Endothelial cell of umbilical vein (primary cell): ENCODE data around the gene ITIH4. TPM values are rescaled to one million over a fixed set of nuclear protein-coding genes. Genes with fewer than 3 reads are reported as not detected.

Experiments
- BruUV-seq: library from RNA; stranded (reverse); fragments of 400-500 nt; replicated peaks from 2 replicates; lab custom pipeline; 2021; lab: Mats Ljungman, UMichigan
- CTCF ChIA-PET: fragments of 300-600, 350-600 bp; sonication (Branson Sonifier 250); formaldehyde crosslinking; loops from one replicate; lab custom pipeline; 2021; ENCODE audit warnings: antibody characterized with exemption, inconsistent platforms; lab: Charles Lee
- POLR2A ChIA-PET: fragments of 300-600, 350-600 bp; sonication (Branson Sonifier 250); formaldehyde crosslinking; loops from one replicate; lab custom pipeline; 2021; ENCODE audit warnings: antibody characterized with exemption, inconsistent platforms; lab: Charles Lee
- DNase-seq: peaks from one replicate; pipeline ENCODE4 v3.0.0-alpha.2; 2011; ENCODE audit warnings: low read depth, low spot score
- FAIRE-seq: peaks from 2 replicates; lab custom pipeline; 2011; peaks lifted over from hg19 to GRCh38; lab: Jason Lieb, UNC
- H2AFZ ChIP-seq: 2 replicates; pipeline ENCODE4 v1.6.0; 2012; ENCODE audit warnings: low read depth, low read length, control low read depth, inconsistent platforms
- H3K27ac ChIP-seq: 2 replicates; pipeline ENCODE4 v1.5.1; 2011; ENCODE audit warnings: low read depth, mild to moderate bottlenecking, control low read depth, low read length, moderate library complexity; ENCODE audit not compliant: insufficient read depth
- H3K27me3 ChIP-seq, 2 experiments: 2 replicates each; pipeline versions ENCODE4 v1.6.0 to v1.6.1; 2011; ENCODE audit warnings: low read length in 2 of 2, mixed read lengths in 1 of 2; ENCODE audit not compliant: control insufficient read depth in 2 of 2, insufficient read depth in 2 of 2
- H3K36me3 ChIP-seq, 2 experiments: 2 replicates in 1 of 2; 3 replicates in 1 of 2; pipeline ENCODE4 v1.5.1; 2011; ENCODE audit warnings: low read length in 2 of 2, mild to moderate bottlenecking in 1 of 2, moderate library complexity in 1 of 2; ENCODE audit not compliant: control insufficient read depth in 2 of 2, insufficient read depth in 2 of 2; ENCODE audit errors: extremely low read depth in 1 of 2
- H3K4me1 ChIP-seq: 3 replicates; pipeline ENCODE4 v1.5.1; 2011; ENCODE audit warnings: mild to moderate bottlenecking, low read length; ENCODE audit not compliant: control insufficient read depth, insufficient read depth; ENCODE audit errors: extremely low read depth
- H3K4me2 ChIP-seq: 2 replicates; pipeline ENCODE4 v1.6.1; 2011; ENCODE audit warnings: low read length, control low read depth, mixed read lengths; ENCODE audit not compliant: insufficient read depth
- H3K4me3 ChIP-seq, 3 experiments: fragments of 200-600 bp in 1 of 3; sonication (generic), shearing (Covaris generic) in 1 of 3; replicated peaks in 1 of 3; 2 replicates each; pipeline ENCODE4 v1.5.1; 2011 to 2016; ENCODE audit warnings: control low read depth in 3 of 3, low read length in 3 of 3, mild to moderate bottlenecking in 2 of 3, inconsistent platforms in 1 of 3, low read depth in 1 of 3, moderate library complexity in 1 of 3; ENCODE audit not compliant: insufficient read depth in 1 of 3
- H3K79me2 ChIP-seq: 2 replicates; pipeline ENCODE4 v1.6.0; 2012; ENCODE audit warnings: low read length, inconsistent platforms; ENCODE audit not compliant: control insufficient read depth, insufficient read depth
- H3K9ac ChIP-seq: replicated peaks from 2 replicates; pipeline ENCODE3; 2011; ENCODE audit warnings: low read length, control low read depth; ENCODE audit not compliant: insufficient read depth; ENCODE audit errors: extremely low read depth
- H3K9me1 ChIP-seq: replicated peaks from 3 replicates; pipeline ENCODE4 v1.6.0; 2011; ENCODE audit warnings: mild to moderate bottlenecking, low read length; ENCODE audit not compliant: control insufficient read depth, insufficient read depth; ENCODE audit errors: extremely low read depth
- H3K9me3 ChIP-seq: replicated peaks from 2 replicates; pipeline ENCODE4 v1.5.1; 2012; ENCODE audit warnings: low read length, inconsistent platforms; ENCODE audit not compliant: control insufficient read depth, insufficient read depth
- H4K20me1 ChIP-seq: replicated peaks from 2 replicates; pipeline ENCODE3; 2011; ENCODE audit warnings: mild to moderate bottlenecking, low read length; ENCODE audit not compliant: control insufficient read depth, insufficient read depth; ENCODE audit errors: extremely low read depth
- FOS ChIP-seq: IDR thresholded peaks from 2 replicates; pipeline ENCODE4 v1.6.1; 2011; ENCODE audit warnings: mild to moderate bottlenecking, low read length, moderate library complexity, borderline replicate concordance; ENCODE audit not compliant: insufficient read depth
- MYC ChIP-seq: IDR thresholded peaks from one replicate; pipeline ENCODE4 v1.6.1; 2011; ENCODE audit warnings: mild to moderate bottlenecking, low read depth, low read length
- dilution Hi-C: fragments of 300-500 bp; cut with MboI; formaldehyde crosslinking; loops from one replicate; pipeline ENCODE4 v1.15.0; 2019; ENCODE audit warnings: low sequenced_read_pairs; ENCODE audit not compliant: extremely low pct_ligation_motif_present
- intact Hi-C: fragments of 100-400 bp; cut with micrococcal nuclease; formaldehyde crosslinking; loops from one replicate; pipeline ENCODE4 v1.10.0; 2022
- polyA plus RNA-seq, 4 experiments: library from polyadenylated mRNA; depleted of rRNA in 3 of 4; stranded (reverse) in 3 of 4; unstranded in 1 of 4; fragments of >200 nt; gene quantifications; 2 replicates each; pipeline versions ENCODE4 v1.2.1 to v1.2.3, GENCODE V29; 2011 to 2012; ENCODE audit warnings: missing spikeins in 1 of 4
- total RNA-seq: library from RNA; stranded (reverse); gene quantifications from 2 replicates; pipeline ENCODE4 v1.2.3, GENCODE V29; 2021
- TF ChIP-seq, protein P1 (sequence below): IDR thresholded peaks from 2 replicates; pipeline ENCODE4 v1.6.1; 2011; ENCODE audit not compliant: insufficient read depth, insufficient read length
- TF ChIP-seq, protein P2 (sequence below), 2 donors: IDR thresholded peaks; 1 replicate in 1 of 2; 2 replicates in 1 of 2; pipeline ENCODE4 v1.5.1; 2011; ENCODE audit warnings: low read length in 2 of 2, mild to moderate bottlenecking in 2 of 2, moderate library complexity in 2 of 2, control low read depth in 1 of 2, inconsistent platforms in 1 of 2, low read depth in 1 of 2; ENCODE audit not compliant: insufficient read depth in 1 of 2; ENCODE audit errors: extremely low read depth in 1 of 2

The ITIH4 gene
- total and polyA plus RNA-seq, 2 donors (not counting 3 experiments of a cell fraction or from before 2014, with no cell fraction given): 0.17 to 2.4 TPM

- H3K9me1 ChIP-seq: no peaks in the 10 kb centered on the region
- ChIA-PET CTCF (interaction anchor here (1.0 to 2.6 kb wide), 4 partner anchors 8 to 32 kb away, joined by 3 to 13 read pairs (median 6); no protein-coding TSS in a partner anchor), POLR2A (no interaction called here)
- no peaks in the 10 kb centered on the region for H4K20me1 ChIP-seq
- no peaks in the 10 kb centered on the region for H3K9me3 ChIP-seq
- no peak overlapping the region for H3K27ac ChIP-seq
- dilution Hi-C loops: no loop called here
- TF ChIP-seq, protein P1, sequence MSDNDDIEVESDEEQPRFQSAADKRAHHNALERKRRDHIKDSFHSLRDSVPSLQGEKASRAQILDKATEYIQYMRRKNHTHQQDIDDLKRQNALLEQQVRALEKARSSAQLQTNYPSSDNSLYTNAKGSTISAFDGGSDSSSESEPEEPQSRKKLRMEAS: peak; percentile 36
- no peak for TF ChIP-seq MYC
- no peak overlapping the region for H3K4me3 ChIP-seq
- DNase-seq (no peak), FAIRE-seq (no peak)
- no peaks in the 10 kb centered on the region for H3K27me3 ChIP-seq
- no peaks in the 10 kb centered on the region for H3K36me3 ChIP-seq
- intact Hi-C loops: no loop called here
- no peak overlapping the region for H3K9ac ChIP-seq
- H3K4me2 ChIP-seq: no peak overlapping the region
- H3K79me2 ChIP-seq: no peaks in the 10 kb centered on the region
- no peak overlapping the region for H2AFZ ChIP-seq
- no peaks in the 10 kb centered on the region for H3K4me1 ChIP-seq
- no TSS peak for BruUV-seq
Observed at GRCh38 chr3:52800079-52800478, 30.4 kb downstream of the ITIH4 start.

GRCh38 chr3:52798978-52799476 is 31.4 kb downstream of the ITIH4 start:
- Histone ChIP-seq H3K36me3 (no peaks in the 10 kb centered on the region), H3K9ac (no peak overlapping the region), H3K4me2 (no peak overlapping the region), H3K27me3 (no peaks in the 10 kb centered on the region), H3K4me1 (no peaks in the 10 kb centered on the region), H3K9me1 (no peaks in the 10 kb centered on the region), H3K79me2 (no peaks in the 10 kb centered on the region), H3K4me3 (no peak overlapping the region), H4K20me1 (no peaks in the 10 kb centered on the region), H3K27ac (no peak overlapping the region), H2AFZ (no peak overlapping the region), H3K9me3 (no peaks in the 10 kb centered on the region)
- FAIRE-seq (no peak), DNase-seq (peak; percentile 18)
- TF ChIP-seq, protein P2, sequence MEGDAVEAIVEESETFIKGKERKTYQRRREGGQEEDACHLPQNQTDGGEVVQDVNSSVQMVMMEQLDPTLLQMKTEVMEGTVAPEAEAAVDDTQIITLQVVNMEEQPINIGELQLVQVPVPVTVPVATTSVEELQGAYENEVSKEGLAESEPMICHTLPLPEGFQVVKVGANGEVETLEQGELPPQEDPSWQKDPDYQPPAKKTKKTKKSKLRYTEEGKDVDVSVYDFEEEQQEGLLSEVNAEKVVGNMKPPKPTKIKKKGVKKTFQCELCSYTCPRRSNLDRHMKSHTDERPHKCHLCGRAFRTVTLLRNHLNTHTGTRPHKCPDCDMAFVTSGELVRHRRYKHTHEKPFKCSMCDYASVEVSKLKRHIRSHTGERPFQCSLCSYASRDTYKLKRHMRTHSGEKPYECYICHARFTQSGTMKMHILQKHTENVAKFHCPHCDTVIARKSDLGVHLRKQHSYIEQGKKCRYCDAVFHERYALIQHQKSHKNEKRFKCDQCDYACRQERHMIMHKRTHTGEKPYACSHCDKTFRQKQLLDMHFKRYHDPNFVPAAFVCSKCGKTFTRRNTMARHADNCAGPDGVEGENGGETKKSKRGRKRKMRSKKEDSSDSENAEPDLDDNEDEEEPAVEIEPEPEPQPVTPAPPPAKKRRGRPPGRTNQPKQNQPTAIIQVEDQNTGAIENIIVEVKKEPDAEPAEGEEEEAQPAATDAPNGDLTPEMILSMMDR (IDR thresholded peaks at IDR 0.05; ENCODE audit: extremely low read depth in 1 of 2, insufficient read depth in 1 of 2, low read depth in 1 of 2, low read length in 2 of 2): peak; percentile 57 to 61
- no peak for TF ChIP-seq FOS
- BruUV-seq: no TSS peak
- ChIA-PET POLR2A (no interaction called here), CTCF (interaction anchor here (0.7 to 2.6 kb wide), 14 partner anchors 9 to 57 kb away, joined by 3 to 13 read pairs (median 4); no protein-coding TSS in a partner anchor)
- dilution Hi-C loops: no loop called here
- intact Hi-C loops: loop anchor here (1.0 kb wide), 1 partner anchor 57 kb away; no protein-coding TSS in a partner anchor
